ELR (cell line): ENCODE data around the gene RAET1E.
"Not testable (repeated sequence)": the region's sequence is repeated elsewhere in the genome, so short reads cannot be mapped to it uniquely, and the experiment has no call there.

Experiments
- DNase-seq: peaks from one replicate; pipeline ENCODE4 v3.0.0-alpha.2; 2015; ENCODE audit warnings: low read depth

RAET1E gene

DNA sequence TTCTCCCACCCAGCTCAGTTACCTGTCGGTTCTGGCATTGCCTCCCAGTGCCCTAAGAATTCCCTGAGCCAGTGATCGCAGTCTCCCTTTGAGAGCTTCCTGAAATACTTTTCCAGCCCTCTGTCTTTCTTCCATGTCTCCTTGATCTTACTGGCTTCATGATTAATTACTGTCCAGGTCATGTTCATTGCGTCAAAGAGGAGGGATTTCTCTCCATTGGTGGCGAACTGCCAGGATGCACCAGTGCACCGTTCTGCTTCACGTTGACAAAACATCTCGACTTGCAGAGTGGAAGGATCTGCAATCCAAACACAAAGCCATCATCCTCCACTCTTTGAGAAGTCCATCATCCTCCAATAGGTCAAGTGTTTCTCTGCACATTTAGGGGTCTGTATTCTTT lies 8.6 kb downstream of the RAET1E start:
- DNase-seq = no peak

DNA sequence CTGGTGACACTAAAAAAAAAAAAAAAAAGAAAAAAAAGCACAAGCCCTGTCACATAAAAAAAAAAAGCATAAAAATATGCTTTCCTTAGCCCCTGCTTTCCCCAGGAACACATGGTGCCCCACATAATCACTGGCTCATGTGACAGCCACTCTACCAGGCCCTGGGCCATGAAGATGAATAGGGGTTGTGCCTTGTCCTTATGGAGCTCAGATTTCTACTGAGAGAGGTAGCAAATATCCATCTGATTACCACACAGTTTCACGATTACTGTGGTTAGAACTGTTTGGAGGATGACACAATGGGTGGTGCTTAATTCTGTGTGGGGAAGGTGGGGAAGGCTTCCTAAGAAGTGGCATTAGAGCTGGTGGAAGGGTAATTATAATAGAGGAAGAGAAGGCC lies 9.3 kb downstream of the RAET1E start:
- peak; percentile 42 for DNase-seq

DNA sequence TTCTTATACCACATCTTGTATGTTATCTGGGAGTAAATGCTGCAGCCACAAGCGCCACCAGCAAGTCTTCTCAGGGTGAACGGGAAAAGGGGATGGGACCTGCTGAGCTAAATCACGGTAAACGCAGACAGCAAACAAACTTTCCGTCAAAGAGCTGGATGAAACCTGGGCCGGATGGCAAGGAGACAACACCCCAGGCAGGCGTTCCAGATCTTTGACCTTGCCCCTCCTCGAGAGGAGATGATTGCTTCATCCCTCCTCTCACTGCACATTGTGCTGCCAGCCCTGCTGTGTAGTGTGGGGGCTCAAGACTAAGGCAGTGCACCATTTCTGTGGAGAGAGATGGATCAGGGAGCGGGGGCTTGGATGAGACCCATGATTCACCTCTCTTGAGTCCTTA lies 9.8 kb downstream of the RAET1E start:
- no peak for DNase-seq

DNA sequence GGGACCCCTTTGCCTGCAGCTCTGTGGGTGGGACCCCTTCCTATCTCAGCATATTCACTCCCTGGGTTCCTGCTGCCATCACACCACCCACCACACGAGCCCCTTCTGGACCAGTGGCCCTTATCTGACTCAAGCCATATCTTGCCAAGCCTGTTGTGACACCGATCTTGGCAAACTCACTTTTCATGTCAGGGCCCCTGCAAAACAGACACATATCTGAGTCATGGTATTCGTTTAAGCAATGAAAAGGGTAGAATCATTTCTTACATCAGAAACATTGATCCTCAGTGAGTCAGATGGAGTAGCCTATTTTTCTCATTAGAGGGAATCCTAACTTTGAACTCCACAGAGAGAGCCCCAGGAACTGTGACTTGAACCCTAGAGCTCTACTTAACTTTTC lies 10.6 kb downstream of the RAET1E start:
- DNase-seq = peak; percentile 87

DNA sequence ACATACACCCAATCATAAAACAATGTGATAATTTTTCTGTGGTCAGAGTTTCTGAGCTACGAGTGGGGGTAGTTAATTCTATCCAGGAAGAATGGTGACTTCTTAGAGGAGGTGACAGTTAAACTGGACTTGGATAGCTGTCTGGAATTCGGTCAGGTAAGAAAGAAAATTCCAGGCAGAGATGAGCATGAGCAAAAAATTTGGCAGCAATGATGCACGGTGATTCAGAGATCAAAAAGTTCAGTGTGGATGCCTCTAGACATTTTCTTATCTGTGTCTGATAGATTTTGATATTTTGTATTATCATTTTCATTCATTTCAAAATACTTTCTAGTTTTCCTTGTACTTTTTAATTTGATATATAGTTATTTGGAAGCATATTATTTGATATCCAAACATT lies 12.0 kb downstream of the RAET1E start:
- no peak for DNase-seq

DNA sequence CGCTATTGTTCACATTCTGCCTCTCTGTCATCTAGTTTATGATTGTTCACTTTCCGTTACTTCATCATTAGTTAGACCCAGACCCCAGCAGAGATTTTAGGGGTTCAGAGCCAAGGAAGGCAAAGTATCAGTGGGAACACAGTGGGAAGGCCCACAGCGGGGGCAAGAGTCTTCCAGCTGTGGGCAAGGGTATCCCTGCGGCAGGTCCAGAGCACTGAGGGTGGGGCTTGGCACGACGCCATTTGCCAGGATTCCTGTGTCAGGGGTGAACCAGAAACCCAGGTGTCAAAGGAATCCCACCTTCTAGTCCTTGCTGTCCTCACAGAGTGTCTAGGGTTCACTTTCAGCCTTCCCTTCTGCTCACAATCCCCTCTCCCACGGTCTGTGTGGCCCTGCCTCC lies 13.3 kb downstream of the RAET1E start:
- DNase-seq = no peak

DNA sequence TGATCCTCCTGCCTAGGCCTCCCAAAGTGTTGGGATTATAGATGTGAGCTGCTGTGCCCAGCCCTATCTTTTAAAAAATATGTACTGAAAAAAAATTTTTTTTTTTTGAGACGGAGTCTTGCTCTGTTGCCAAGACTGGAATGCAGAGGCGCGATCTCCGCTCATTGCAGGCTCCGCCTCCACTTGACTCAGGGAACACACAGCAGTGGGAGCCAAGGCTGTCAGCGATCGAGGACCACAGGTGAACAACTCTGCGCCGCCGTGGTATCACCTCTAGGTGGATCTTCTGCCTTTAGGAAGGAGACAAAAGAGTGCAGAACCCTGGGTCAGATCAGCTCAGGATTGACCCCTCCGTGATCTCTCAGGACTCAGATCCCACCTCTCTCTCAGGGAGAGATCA lies 13.7 kb downstream of the RAET1E start:
- no peak for DNase-seq

DNA sequence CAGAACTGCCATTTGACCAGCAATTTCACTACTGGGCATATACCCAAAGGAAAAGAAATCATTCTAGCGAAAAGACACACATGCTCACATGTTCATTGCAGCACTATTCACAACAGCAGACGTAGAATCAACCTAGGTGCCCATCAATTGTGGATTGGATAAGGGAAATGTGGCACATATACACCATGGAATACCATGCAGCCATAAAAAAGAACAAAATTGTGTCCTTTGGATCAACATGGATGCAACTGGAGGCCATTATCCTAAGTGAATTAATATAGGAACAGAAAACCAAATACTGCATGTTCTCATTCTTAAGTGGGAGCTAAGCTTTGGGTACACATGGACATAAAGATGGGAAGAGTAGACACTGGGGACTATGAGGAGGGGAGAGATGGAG lies 16.1 kb downstream of the RAET1E start:
- DNase-seq = no peak

DNA sequence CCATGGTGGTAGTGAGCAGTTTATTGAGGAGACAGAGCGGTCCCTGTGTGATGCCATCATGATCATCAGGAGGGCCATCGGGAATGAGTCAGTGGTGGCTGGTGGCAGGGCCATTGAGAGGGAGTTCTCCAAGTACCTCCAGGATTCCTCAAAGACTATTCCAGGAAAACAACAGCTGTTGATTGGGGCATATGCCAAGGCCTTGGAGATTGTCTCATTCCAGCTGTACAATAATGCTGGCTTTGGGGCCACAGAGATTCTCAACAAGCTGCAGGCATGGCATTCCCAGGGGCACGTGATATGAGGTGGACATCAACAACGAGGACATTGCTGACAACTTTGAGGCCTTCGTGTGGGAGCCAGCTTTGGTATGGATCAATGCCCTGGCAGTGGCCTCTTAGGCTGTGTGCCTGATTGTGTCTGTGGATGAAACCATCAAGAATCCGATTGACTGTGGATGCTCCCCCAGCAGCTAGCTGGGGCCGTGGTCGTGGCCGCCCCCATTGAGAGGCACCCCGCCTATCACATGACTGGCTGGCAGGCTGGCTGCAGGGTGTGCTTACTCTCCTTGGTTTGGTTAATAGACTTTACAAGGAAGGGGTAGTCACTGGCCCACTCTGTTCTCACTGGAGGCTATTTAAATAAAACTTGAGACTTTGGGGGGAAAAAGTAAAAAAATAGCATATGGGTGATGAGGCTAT lies 16.7 kb downstream of the RAET1E start:
- no peak for DNase-seq

DNA sequence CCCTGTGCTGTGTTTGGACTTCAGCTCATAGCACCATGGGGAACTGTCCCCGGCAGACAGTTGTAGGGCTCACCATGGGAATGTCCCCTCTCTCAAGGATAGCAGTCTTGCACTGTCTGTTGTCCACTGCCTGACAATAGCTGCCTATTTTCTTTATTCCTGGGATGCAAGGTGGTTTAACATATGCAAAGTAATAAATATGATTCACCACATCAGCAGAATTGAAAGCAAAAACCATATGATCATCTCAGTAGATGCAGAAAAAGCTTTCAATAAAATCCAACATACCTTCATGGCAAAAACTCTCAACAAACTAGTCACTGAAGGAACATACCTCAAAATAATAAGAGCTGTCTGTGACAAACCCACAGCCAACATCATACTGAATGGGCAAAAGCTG lies 20.3 kb downstream of the RAET1E start:
- DNase-seq = no peak

DNA sequence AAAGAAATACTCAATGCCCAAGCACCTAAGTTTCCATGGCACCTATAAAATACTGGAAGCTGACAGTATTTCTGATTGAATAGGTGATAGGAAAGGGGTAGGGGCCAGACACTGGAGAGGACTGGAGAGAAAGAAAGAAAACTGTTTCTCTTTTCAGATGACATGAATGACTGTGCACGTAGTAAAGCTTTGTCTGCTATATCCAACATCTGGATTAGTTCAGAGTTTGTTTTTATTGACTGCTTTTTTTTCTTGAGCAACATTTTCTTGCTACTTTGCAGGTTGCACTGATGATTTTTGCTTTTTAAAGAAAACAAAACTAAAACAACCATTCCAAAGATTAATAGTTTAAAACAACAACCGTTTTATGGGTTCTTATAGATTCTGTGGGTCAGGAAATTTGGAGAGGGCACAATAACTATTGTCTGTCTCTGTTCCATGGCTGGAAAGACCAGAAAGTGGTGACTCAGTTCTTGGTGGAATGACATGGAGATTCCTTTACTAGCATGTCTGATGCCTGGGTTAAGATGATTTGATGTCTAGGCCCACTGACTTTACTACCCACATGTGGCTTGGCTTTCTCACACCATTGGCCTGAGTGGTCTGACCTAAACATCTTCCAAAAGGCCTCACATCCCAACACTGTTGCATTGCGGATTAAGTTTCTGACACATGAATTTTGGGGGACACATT lies 21.5 kb downstream of the RAET1E start:
- DNase-seq = no peak

DNA sequence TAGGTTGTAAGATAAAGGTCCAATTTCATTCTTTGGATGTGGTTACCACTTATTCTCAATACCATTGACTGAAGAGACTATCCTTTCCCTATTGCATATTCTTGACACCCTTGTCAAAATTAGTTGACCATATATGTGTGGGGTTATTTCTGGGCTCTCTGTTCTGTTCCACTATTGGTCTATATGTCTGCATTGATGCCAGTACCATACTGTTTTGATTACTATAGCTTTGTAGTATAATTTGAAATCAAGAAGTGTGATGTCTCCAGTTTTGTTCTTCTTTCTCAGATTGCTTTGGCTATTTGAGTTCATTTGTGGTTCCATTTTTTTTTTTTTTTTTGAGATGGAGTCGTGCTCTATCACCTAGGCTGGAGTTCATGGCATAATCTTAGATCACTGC lies 25.7 kb downstream of the RAET1E start:
- no peak for DNase-seq

DNA sequence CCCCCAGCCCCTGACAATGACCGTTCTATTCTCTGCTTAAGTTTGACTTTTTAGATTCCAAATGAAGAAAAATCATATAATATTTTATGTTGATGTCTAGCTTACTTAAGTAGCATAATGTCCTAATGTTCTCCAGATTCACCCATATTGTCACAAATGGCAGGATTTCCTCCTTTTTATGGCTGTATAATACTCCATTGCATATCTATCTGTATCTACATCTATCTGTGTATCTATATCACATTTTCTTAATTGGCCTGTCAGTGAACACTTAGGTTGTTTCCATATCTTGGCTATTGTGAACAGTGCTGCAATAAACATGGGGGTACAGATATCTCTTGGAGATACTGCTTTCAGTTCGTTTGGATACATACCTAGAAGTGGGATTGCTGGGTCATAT lies 26.7 kb downstream of the RAET1E start:
- DNase-seq = no peak

DNA sequence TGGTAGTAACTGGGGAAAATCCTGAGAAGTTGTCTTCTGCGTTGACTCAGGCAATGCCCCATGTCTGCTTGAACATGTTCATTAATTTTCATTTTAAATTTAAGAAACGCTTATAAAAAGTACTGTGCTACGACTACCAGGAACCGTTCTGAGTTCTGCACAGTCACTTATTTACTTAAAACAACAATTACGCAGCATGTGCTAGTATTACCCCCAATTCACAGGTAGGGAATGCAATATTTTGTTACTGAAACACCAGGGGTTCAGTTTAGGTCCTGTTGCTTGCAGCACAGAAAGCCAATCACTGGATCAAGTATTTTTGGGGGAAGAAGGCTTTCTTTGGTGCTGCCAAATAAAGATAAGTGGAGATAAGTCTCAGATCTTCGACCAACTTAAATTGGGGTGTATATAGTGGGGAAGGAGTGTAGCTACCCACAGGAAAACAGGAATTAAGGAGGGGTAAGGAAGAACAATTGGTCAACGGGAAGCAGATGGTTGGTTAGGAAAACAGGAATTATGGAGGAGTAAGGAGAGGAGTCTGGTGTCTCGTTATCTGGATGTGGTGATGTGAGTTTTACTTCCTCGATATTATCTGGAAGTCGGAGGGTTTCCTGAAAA lies 28.5 kb downstream of the RAET1E start:
- no peak for DNase-seq

DNA sequence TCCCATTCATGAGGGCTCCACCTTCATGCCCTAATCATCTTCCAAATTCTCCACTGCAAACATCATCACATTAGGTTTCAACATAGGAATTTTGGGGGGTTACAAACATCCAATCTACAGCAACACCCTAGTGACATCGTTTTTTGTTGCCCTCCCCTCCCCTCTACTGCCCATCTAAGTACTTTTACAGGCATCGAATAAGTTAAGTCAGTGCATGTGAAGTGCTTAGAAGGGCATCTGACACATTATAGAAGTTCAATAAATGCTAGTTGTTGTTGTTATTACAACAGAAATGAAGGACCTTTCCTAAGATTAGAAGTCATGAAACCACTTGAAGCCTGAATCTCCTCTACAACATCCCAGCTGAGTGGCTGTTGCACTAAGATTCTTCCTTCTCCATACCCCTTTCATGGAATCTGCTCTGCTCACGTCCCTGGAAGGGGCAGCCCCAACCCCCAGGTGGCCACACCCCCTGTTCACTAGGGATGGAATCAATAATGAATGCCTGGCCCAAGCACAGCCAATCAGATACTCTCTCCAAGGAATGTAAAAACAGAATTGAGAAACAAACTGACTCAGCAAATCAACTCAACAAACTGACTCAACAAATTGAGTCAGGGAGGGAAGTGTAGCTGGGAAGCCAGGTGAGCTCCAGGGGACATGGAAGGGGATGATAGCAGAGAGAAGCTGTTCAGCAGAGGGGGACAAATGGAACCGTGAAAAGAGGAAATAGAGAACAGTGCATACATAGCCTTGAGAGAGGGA lies 29.9 kb downstream of the RAET1E start:
- DNase-seq = peak; percentile 48

DNA sequence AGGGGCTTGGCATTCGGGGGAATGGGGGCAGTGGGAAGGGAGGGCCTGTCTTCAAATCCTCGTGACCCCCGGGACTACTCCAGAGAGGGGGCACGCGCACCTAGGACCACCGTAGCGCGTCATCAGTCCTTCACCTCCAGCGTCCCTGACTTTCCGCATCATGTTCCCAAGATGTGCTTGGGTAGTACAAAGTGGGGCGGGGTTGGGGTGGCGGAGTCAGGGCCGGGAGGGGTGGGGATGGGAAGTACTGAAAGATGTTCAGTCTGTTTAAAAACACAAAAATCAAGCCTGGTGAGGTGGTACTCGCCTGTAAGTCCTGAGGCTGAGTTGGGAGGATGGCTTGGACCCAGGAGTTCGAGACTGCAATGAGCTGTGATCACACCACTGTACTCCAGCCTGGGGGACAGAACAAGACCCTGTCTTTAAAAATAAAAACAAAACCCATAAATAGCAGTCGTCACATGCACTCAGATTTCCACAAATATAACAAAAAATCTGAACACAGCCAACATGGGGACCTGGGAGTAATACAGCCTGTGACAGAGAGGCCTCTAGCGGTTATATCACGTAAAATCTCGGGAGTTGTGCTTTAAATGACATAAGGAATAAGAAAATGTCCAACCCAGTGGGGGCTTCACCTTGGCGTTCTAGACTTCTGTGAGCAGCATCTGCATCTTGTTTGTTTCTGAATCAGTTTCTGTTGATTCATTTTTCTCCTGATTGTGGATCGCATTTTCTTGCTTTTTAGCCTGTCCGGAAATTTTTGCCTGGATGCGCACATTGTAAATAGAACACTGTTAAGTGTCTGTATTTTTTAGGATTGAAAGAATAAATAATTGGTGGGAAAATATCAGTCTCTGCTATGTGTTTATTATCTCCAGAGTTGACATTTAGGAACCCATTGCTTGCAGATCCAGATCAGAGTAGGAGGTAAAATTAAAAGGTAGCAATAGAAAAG lies 33.1 kb downstream of the RAET1E start:
- peak; percentile 87 for DNase-seq

DNA sequence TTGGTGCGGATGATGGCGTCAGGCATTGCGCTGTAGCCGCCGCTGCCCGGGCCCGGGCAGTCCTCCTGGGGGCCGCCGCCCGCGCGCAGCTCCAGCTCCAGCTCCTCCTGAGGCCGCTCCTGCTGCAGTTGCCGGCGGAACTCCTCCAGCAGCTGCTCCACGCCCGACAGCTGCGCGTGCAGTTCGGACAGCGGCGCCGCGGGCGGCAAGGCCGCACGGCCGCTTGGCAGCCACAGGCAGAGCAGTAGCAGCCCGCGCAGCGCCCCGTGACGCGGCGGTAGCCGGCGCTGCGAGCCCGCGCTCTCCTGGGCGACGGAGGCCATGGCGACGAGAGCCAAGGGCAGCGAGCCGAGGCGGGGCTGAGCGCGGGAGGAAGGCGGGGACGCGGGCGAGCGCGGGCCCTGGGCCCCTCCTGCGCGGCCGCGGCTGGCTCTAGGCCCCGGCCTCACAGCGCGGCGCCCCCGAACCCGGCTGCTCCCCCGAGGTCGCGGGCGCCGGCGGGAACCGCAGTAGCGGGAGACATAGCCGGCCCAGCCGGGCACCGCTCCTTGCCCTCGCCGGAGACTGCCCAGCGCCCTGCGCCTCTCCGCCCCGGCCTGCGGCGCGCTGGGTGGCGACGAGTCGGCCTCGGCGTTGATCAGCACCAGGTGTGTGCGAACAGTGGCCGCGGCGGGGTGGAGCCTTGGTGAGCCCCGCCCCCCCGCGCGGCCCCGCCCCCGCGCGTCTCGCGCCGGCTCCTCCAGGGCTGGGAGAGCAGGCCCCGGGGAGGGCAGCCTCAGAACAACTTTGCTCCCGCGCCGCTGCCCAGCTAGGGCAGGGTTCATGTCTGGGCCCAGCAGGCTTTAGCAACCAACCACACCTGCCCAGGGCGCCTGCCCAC lies 34.0 kb downstream of the RAET1E start, which contains the start of gene LRP11:
LRP11 (minus strand) TSS at position 662 of the 880 bp plus-strand sequence; CDS start at position 323, 339 bp downstream.
- peak; percentile 86 for DNase-seq

DNA sequence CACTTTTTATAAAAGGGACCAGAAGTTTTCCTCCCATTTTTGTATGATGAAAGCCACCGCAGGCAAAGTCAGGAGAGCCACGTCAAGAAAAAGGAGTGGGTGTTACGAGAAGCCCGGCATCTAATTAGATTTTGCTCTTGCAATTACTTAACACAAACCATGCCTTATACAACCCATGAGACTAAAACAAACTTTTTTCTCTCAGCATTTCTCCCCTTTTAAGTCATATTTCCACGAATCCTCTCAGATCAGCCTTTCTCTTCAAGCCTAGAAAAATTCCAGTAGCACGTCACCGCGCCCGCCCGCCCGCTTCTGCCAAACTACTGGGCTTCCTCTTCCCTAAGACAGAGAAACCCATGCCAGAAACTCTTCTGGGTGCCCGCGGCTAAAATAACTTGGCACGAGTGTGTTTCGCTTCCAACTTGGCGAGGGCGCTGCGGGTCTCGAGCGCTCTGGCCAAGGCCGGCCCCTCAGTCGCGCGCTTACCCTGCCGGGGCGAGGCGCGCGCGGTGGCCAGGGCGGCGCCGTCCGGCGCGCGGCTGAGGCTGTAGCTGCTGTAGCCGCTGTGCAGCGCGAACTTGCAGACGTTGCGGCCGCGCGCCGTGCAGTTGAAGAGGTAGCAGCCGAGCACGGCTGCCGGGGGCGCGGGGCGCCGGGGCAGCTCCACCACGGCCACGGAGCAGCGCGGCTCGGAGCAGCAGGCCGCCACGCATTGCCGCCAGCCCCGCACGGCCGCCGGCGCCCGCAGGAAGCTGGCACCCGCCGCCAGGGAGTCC lies 34.8 kb downstream of the RAET1E start:
- DNase-seq = peak; percentile 81

DNA sequence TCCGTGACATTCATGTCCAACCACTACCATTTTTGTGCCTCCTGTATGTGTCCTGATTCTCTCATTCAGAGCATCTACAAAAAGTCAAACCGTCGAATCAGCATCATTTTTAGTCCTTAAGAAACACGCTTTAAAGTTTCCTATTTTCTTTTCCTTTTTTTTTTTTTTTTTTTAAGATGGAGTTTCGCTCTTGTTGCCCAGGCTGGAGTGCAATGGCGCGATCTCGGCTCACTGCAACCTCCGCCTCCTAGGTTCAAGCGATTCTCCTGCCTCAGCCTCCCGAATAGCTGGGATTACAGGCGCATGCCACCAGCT lies 35.5 kb downstream of the RAET1E start:
- DNase-seq = not testable (repeated sequence)
